AG09309 (cell line): ENCODE measurements around the gene ADCK1.
"Not testable (repeated sequence)": the region's sequence is repeated elsewhere in the genome, so short reads cannot be mapped to it uniquely, and the experiment has no call there.

ENCODE experiments used
- DNase-seq: peaks from one replicate; pipeline ENCODE4 v3.0.0-alpha.2; 2010; ENCODE audit warnings: low read depth
- H3K4me3 ChIP-seq: 2 replicates; pipeline ENCODE4 v1.5.1; 2011; ENCODE audit warnings: mild to moderate bottlenecking, low read depth, low read length, moderate library complexity; ENCODE audit not compliant: control insufficient read depth
- CTCF ChIP-seq: IDR thresholded peaks from 2 replicates; pipeline ENCODE4 v1.5.1; 2011; ENCODE audit warnings: mild to moderate bottlenecking, low read depth, low read length, inconsistent platforms; ENCODE audit not compliant: insufficient read depth, control insufficient read depth; ENCODE audit errors: missing control alignments

Gene ADCK1

DNA sequence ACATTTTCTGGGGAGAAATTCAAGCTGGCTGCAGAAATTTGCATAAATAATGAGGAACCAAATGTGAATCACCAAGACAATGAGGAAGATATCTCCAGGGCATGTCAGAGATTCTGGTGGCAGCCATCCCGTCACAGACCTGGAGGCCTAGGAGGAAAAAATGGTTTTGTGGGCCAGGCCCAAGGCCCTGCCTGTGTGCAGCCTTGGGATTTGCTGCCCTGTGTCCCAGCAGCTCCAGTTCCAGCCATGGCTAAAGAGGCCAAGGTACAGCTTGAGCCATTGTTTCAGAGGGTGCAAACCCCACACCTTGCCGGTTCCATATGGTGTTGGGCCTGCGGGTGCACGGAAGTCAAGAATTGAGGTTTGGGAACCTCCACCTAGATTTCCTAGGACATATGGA, 147.5 kb downstream of the ADCK1 start:
- no peak overlapping the region for H3K4me3 ChIP-seq
- no peak for TF ChIP-seq CTCF
- no peak for DNase-seq

DNA sequence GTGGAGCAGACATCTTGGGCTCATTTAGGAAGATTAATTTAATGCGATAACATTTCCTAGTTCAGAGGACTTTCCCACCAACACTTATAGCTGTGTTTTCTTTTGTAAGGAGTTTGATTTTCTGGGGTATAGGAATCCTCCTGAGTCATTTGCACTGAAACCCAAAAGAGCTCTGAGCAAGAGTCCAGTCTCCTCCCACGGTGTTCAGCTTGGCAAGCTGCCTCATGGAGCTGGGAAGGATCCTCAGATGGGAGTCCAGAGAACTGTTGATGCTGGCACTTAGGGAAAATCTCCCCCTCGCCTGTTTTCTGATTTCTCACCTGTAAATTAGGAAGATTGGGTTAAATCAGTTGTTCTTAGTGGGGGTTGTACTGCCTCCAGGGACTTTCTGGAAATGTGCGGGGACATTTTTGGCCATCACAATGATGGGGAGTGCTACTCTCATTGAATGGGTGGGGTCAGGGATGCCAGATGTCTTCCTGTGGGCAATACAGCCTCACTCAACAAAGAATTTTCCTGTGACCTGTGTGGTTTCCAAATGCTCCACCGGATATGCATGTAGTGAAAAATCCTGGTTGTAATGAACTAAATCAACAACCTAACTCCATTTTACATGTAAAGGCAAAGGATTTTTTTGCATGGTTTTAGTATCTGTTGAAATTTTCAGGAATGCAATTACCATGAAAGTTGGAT, 150.6 kb downstream of the ADCK1 start:
- TF ChIP-seq CTCF: no peak
- no peak for DNase-seq
- no peak overlapping the region for H3K4me3 ChIP-seq

DNA sequence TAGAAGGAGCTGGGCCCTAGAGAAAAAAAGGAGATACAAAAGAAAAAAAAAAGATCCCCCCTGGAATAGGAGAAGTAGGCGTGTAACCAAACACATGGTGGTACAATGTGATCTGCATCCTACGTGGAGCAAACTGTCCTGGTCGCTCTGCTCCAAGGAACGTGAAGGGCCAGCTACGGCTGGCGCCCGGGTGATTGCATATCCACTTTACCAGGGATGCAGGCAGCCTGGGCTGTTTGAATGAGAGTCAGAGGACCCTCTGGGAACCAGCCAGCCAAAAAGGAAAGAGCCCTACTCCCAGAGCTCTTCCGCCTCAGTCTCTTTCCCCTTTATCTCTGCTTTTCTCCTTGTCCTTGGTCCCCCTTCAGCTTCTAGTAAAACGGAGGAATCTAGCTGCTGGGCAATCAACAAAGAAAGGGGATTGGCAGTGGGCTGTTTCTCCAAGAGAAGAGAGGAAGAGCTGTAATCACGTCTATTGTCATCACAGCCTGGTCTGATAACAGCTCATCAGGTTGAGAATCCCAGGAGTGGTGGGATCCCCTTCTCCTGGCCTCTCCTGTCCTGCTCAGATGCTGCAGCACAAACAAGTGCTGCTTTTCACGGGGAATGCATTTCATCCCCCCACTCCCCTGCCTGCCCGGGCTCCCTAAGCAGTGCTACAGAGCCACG, 156.0 kb downstream of the ADCK1 start:
- no peak for TF ChIP-seq CTCF

GRCh38 chr14:77959686-77960085, 159.8 kb downstream of the ADCK1 start:
- H3K4me3 ChIP-seq, DNase-seq: not testable (repeated sequence)

More for the DNA sequence above, 156.0 kb downstream of the ADCK1 start:
- H3K4me3 ChIP-seq: no peak overlapping the region
- DNase-seq: no peak

- no peak for TF ChIP-seq CTCF
- no peak overlapping the region for H3K4me3 ChIP-seq
- DNase-seq: no peak
Observed at GRCh38 chr14:77961847-77962580, 162.1 kb downstream of the ADCK1 start.

- no peak for TF ChIP-seq CTCF
- DNase-seq: no peak
- no peak overlapping the region for H3K4me3 ChIP-seq
Observed at GRCh38 chr14:77962731-77963520, 163.0 kb downstream of the ADCK1 start.
